Fibroblast of lung (primary cell): ENCODE data around the gene TTLL11. TPM values are rescaled to one million over a fixed set of nuclear protein-coding genes. Genes with fewer than 3 reads are reported as not detected.

ENCODE experiments used
- DNase-seq, 2 donors: peaks; one replicate each; pipeline versions ENCODE4 v3.0.0 to v3.0.0-alpha.2; 2010; ENCODE audit warnings: low read depth in 2 of 2
- H2AFZ ChIP-seq: 2 replicates; pipeline ENCODE4 v1.5.1; 2012; ENCODE audit warnings: low read length, control low read depth, inconsistent platforms
- H3K27ac ChIP-seq: 2 replicates; pipeline ENCODE4 v1.5.1; 2011; ENCODE audit warnings: low read length, control low read depth; ENCODE audit not compliant: insufficient read depth
- H3K27me3 ChIP-seq: 2 replicates; pipeline ENCODE4 v1.5.1; 2011; ENCODE audit warnings: mild to moderate bottlenecking, low read length; ENCODE audit not compliant: control insufficient read depth, insufficient read depth
- H3K36me3 ChIP-seq: 2 replicates; pipeline ENCODE4 v1.5.1; 2011; ENCODE audit warnings: low read length; ENCODE audit not compliant: control insufficient read depth, insufficient read depth
- H3K4me1 ChIP-seq: 2 replicates; pipeline ENCODE4 v1.5.1; 2011; ENCODE audit warnings: low read length; ENCODE audit not compliant: control insufficient read depth, insufficient read depth; ENCODE audit errors: extremely low read depth
- H3K4me2 ChIP-seq: 2 replicates; pipeline ENCODE4 v1.5.1; 2011; ENCODE audit warnings: low read length, control low read depth; ENCODE audit not compliant: insufficient read depth; ENCODE audit errors: extremely low read depth
- H3K4me3 ChIP-seq, 4 experiments: fragments of 200-600 bp in 1 of 4; sonication (generic) in 1 of 4; replicated peaks in 1 of 4; 2 replicates each; pipeline ENCODE4 v1.5.1; 2011 to 2016; ENCODE audit warnings: low read length in 4 of 4, low read depth in 3 of 4, mild to moderate bottlenecking in 3 of 4, control low read depth in 2 of 4, inconsistent platforms in 1 of 4, mixed read lengths in 1 of 4; ENCODE audit not compliant: insufficient read depth in 1 of 4; ENCODE audit errors: control extremely low read depth in 1 of 4
- H3K79me2 ChIP-seq: 2 replicates; pipeline ENCODE4 v1.5.1; 2012; ENCODE audit warnings: mild to moderate bottlenecking, low read length, inconsistent platforms; ENCODE audit not compliant: control insufficient read depth, insufficient read depth
- H3K9ac ChIP-seq: 2 replicates; pipeline ENCODE4 v1.5.1; 2011; ENCODE audit warnings: mild to moderate bottlenecking, low read length, control low read depth; ENCODE audit not compliant: insufficient read depth
- H3K9me3 ChIP-seq: 2 replicates; pipeline ENCODE4 v1.5.1; 2012; ENCODE audit warnings: low read depth, low read length; ENCODE audit not compliant: control insufficient read depth, insufficient read depth
- H4K20me1 ChIP-seq: 2 replicates; pipeline ENCODE4 v1.5.1; 2011; ENCODE audit warnings: low read length; ENCODE audit not compliant: control insufficient read depth, insufficient read depth; ENCODE audit errors: extremely low read depth
- CTCF ChIP-seq, 2 donors: IDR thresholded peaks in 1 of 2; conservative IDR thresholded peaks in 1 of 2; 1 replicate in 1 of 2; 2 replicates in 1 of 2; pipeline ENCODE4 v1.5.1; 2011 to 2012; ENCODE audit warnings: low read length in 2 of 2, control low read depth in 1 of 2, inconsistent platforms in 1 of 2, low read depth in 1 of 2, mild to moderate bottlenecking in 1 of 2
- EZH2 ChIP-seq: IDR thresholded peaks from 2 replicates; pipeline ENCODE4 v1.5.1; 2012; ENCODE audit warnings: low read length, control low read depth, mild to moderate bottlenecking; ENCODE audit errors: missing control alignments
- polyA plus RNA-seq, 2 donors: library from polyadenylated mRNA; depleted of rRNA in 1 of 2; stranded (reverse) in 1 of 2; unstranded in 1 of 2; fragments of >200 nt; gene quantifications; 2 replicates each; pipeline ENCODE4 v1.2.1, GENCODE V29; 2011 to 2012; ENCODE audit warnings: missing spikeins in 1 of 2
- total RNA-seq: library from RNA; depleted of rRNA; stranded (reverse); fragments of >200 nt; gene quantifications from 2 replicates; pipeline ENCODE4 v1.2.1, GENCODE V29; 2014

Gene TTLL11
- total and polyA plus RNA-seq, 2 donors (not counting 1 experiment from before 2014, with no cell fraction given), result 3.9 to 4.8 TPM

GRCh38 chr9:121935739-121936138 is 157.4 kb downstream of the TTLL11 start:
- no peak overlapping the region for H3K27ac ChIP-seq
- no peaks in the 10 kb centered on the region for H3K36me3 ChIP-seq
- H3K9ac ChIP-seq, result no peak overlapping the region
- no peaks in the 10 kb centered on the region for H3K79me2 ChIP-seq
- H3K4me1 ChIP-seq, result no peaks in the 10 kb centered on the region
- H2AFZ ChIP-seq, result no peak overlapping the region
- H3K4me3 ChIP-seq, result no peak overlapping the region
- no peak overlapping the region for H3K4me2 ChIP-seq
- no peaks in the 10 kb centered on the region for H3K27me3 ChIP-seq
- H3K9me3 ChIP-seq, result no peaks in the 10 kb centered on the region
- DNase-seq, result no peak
- H4K20me1 ChIP-seq, result no peaks in the 10 kb centered on the region
- no peak for TF ChIP-seq CTCF (conservative IDR thresholded peaks at IDR 0.05 in 1 of 2, IDR thresholded peaks at IDR 0.05 in 1 of 2; ENCODE audit: low read depth in 1 of 2, low read length in 2 of 2)
- TF ChIP-seq EZH2, result no peak

- Histone ChIP-seq H3K36me3 (no peaks in the 10 kb centered on the region), H3K9me3 (no peaks in the 10 kb centered on the region)
- TF ChIP-seq CTCF (conservative IDR thresholded peaks at IDR 0.05 in 1 of 2, IDR thresholded peaks at IDR 0.05 in 1 of 2; ENCODE audit: low read depth in 1 of 2, low read length in 2 of 2) (no peak), EZH2 (no peak)
These were observed 162.2 kb downstream of the TTLL11 start for GRCh38 chr9:121930956-121931355.

GRCh38 chr9:121929893-121930875 is 162.9 kb downstream of the TTLL11 start:
- TF ChIP-seq CTCF (conservative IDR thresholded peaks at IDR 0.05 in 1 of 2, IDR thresholded peaks at IDR 0.05 in 1 of 2; ENCODE audit: low read depth in 1 of 2, low read length in 2 of 2), result peak in 1 of 2 donors; percentile 10
- TF ChIP-seq EZH2, result no peak
- no peak for DNase-seq
- no peak overlapping the region for H3K9ac ChIP-seq
- H3K36me3 ChIP-seq, result no peaks in the 10 kb centered on the region
- no peak overlapping the region for H3K27ac ChIP-seq
- no peaks in the 10 kb centered on the region for H3K79me2 ChIP-seq
- no peak overlapping the region for H2AFZ ChIP-seq
- H3K4me2 ChIP-seq, result no peak overlapping the region
- no peak overlapping the region for H3K4me3 ChIP-seq
- H4K20me1 ChIP-seq, result no peaks in the 10 kb centered on the region
- no peaks in the 10 kb centered on the region for H3K4me1 ChIP-seq
- H3K9me3 ChIP-seq, result no peaks in the 10 kb centered on the region
- H3K27me3 ChIP-seq, result no peaks in the 10 kb centered on the region

More at GRCh38 chr9:121930956-121931355, 162.2 kb downstream of the TTLL11 start:
- Histone ChIP-seq H3K9ac (no peak overlapping the region), H3K27me3 (no peaks in the 10 kb centered on the region), H4K20me1 (no peaks in the 10 kb centered on the region), H3K79me2 (no peaks in the 10 kb centered on the region), H2AFZ (no peak overlapping the region), H3K27ac (no peak overlapping the region), H3K4me3 (no peak overlapping the region), H3K4me1 (no peaks in the 10 kb centered on the region), H3K4me2 (no peak overlapping the region)
- DNase-seq, result no peak
